ENCODE results near the gene CACNB1.

CACNB1 gene

GRCh38 chr17:39210093-39210434, 12.6 kb upstream of the CACNB1 start:
- ATAC-seq = no peak

DNA sequence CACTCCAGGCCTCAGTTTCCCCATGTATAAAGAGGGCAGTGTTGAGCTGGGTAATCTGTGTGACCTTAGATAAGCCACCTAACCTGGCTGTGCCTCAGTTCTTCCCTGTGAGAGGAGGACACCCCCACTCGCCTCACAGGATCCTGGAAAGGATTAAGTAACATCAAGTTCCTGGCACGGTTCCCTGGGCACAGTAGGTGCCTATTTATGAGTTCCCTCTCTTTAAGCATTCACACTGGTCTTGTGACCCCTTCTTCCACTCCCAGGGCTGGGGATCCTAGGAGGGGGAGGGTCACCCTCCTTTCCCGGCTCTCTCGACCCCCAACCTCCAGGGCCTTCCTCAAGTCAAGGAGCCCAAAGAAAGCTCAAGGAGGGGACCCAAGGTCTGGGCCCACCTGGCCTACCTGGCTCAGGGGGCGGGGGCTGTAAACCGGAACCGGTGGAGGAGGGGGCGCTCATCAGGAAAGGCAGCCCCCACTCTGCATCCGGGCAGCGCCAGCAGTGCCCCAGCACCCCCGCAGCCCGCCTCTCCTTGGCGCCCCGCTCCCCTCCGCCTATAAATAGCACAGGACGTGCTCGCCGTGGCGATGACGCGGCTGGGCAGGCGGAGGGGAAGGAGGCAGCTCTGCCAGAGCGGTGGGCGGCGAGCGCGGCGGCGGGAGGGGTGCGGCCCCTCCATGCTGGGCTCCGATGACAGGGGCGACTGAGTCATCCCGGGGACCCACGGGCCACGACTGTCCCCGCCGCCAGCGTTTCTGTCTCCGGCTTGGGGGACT, 12.0 kb upstream of the CACNB1 start:
- TF ChIP-seq PPARA (CRISPR knock-in tag; IDR thresholded peaks at IDR 0.05; ENCODE audit: borderline replicate concordance) (no peak), CREB5 (CRISPR knock-in tag; IDR thresholded peaks at IDR 0.05; ENCODE audit: low read depth) (no peak), OSR1 (CRISPR knock-in tag; IDR thresholded peaks at IDR 0.05) (no peak), TSHZ2 (CRISPR knock-in tag; IDR thresholded peaks at IDR 0.05) (no peak), CSDC2 (CRISPR knock-in tag; IDR thresholded peaks at IDR 0.05) (no peak), ZFP3 (CRISPR knock-in tag; IDR thresholded peaks at IDR 0.05) (no peak), ZFP30 (CRISPR knock-in tag; IDR thresholded peaks at IDR 0.05) (no peak), RARB (CRISPR knock-in tag; IDR thresholded peaks at IDR 0.05) (no peak)
- TF ChIP-seq, protein P1, sequence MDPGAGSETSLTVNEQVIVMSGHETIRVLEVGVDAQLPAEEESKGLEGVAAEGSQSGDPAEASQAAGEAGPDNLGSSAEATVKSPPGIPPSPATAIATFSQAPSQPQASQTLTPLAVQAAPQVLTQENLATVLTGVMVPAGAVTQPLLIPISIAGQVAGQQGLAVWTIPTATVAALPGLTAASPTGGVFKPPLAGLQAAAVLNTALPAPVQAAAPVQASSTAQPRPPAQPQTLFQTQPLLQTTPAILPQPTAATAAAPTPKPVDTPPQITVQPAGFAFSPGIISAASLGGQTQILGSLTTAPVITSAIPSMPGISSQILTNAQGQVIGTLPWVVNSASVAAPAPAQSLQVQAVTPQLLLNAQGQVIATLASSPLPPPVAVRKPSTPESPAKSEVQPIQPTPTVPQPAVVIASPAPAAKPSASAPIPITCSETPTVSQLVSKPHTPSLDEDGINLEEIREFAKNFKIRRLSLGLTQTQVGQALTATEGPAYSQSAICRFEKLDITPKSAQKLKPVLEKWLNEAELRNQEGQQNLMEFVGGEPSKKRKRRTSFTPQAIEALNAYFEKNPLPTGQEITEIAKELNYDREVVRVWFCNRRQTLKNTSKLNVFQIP (CRISPR knock-in tag; IDR thresholded peaks at IDR 0.05; ENCODE audit: borderline replicate concordance, low read depth) = no peak
- ATAC-seq = peak; percentile 59

More at GRCh38 chr17:39210093-39210434, 12.6 kb upstream of the CACNB1 start:
- TF ChIP-seq BACH2 (CRISPR knock-in tag; IDR thresholded peaks at IDR 0.05; ENCODE audit: borderline replicate concordance) (no peak), PPARA (CRISPR knock-in tag; IDR thresholded peaks at IDR 0.05; ENCODE audit: borderline replicate concordance) (no peak), TOX (CRISPR knock-in tag; IDR thresholded peaks at IDR 0.05; ENCODE audit: borderline replicate concordance) (no peak), ZFP30 (CRISPR knock-in tag; IDR thresholded peaks at IDR 0.05) (no peak), GLIS3 (CRISPR knock-in tag; IDR thresholded peaks at IDR 0.05) (no peak), RARB (CRISPR knock-in tag; IDR thresholded peaks at IDR 0.05) (no peak), TCF4 (CRISPR knock-in tag; IDR thresholded peaks at IDR 0.05; ENCODE audit: borderline replicate concordance) (no peak)

- ATAC-seq = no peak
- TF ChIP-seq ESRRG (CRISPR knock-in tag; IDR thresholded peaks at IDR 0.05) (no peak), BACH2 (CRISPR knock-in tag; IDR thresholded peaks at IDR 0.05; ENCODE audit: borderline replicate concordance) (no peak), CSDC2 (CRISPR knock-in tag; IDR thresholded peaks at IDR 0.05) (no peak), ZC3H10 (CRISPR knock-in tag; IDR thresholded peaks at IDR 0.05) (no peak), OSR1 (CRISPR knock-in tag; IDR thresholded peaks at IDR 0.05) (no peak), TCF4 (CRISPR knock-in tag; IDR thresholded peaks at IDR 0.05; ENCODE audit: borderline replicate concordance) (no peak), SNAI2 (CRISPR knock-in tag; IDR thresholded peaks at IDR 0.05) (no peak), ZFP30 (CRISPR knock-in tag; IDR thresholded peaks at IDR 0.05) (no peak), GLIS3 (CRISPR knock-in tag; IDR thresholded peaks at IDR 0.05) (no peak)
- TF ChIP-seq, protein P2, sequence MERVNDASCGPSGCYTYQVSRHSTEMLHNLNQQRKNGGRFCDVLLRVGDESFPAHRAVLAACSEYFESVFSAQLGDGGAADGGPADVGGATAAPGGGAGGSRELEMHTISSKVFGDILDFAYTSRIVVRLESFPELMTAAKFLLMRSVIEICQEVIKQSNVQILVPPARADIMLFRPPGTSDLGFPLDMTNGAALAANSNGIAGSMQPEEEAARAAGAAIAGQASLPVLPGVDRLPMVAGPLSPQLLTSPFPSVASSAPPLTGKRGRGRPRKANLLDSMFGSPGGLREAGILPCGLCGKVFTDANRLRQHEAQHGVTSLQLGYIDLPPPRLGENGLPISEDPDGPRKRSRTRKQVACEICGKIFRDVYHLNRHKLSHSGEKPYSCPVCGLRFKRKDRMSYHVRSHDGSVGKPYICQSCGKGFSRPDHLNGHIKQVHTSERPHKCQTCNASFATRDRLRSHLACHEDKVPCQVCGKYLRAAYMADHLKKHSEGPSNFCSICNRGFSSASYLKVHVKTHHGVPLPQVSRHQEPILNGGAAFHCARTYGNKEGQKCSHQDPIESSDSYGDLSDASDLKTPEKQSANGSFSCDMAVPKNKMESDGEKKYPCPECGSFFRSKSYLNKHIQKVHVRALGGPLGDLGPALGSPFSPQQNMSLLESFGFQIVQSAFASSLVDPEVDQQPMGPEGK (CRISPR knock-in tag; IDR thresholded peaks at IDR 0.05; ENCODE audit: borderline replicate concordance) = no peak
Measured at GRCh38 chr17:39208893-39209292, 11.4 kb upstream of the CACNB1 start.

- no peak for TF ChIP-seq CSDC2 (CRISPR knock-in tag; IDR thresholded peaks at IDR 0.05)
- no peak for TF ChIP-seq ZC3H10 (CRISPR knock-in tag; IDR thresholded peaks at IDR 0.05)
- no peak for TF ChIP-seq ARNTL (CRISPR knock-in tag; IDR thresholded peaks at IDR 0.05; ENCODE audit: borderline replicate concordance, low read depth)
- ATAC-seq = no peak
Measured at GRCh38 chr17:39208136-39208535, 10.7 kb upstream of the CACNB1 start.

All from SK-N-SH treated with all-trans-retinoic acid at 6 μM for 48 hours (cell line).